ENCODE results near the gene UGT1A10.
A peak's percentile ranks its signal among the peaks of the same experiment; 100 is the strongest.

Gene UGT1A10

DNA sequence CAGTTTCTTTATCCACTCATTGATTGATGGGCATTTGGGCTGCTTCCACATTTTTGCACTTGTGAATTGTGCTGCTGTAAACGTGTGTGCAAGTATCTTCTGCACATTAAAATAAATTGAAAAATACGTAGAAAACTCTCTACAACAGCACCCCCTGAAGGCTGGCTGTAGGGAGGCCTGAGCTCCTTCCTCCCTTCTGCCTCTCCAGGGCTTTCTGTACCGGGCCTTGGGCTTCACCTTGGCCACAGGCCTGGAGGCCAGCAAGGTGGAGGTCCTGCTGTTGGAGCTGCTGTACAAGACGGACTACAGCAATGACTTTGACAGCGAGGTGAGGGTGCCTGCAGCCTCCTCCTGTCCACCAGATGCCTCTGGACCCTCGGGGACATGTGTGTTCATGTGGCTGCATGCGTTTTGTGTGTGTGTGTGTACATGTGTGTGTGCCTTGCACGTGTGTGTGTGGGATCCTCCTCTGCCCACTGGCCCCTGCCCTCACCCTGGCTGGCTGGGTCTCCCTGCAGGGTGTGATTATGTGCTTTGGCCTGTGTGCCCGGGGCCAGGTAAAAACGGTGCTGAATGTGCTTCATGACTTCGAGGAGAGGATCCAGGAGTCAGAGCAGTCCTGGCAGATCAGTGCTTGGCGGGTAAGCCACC is 171.1 kb downstream of the UGT1A10 start:
- TF ChIP-seq, protein P1, sequence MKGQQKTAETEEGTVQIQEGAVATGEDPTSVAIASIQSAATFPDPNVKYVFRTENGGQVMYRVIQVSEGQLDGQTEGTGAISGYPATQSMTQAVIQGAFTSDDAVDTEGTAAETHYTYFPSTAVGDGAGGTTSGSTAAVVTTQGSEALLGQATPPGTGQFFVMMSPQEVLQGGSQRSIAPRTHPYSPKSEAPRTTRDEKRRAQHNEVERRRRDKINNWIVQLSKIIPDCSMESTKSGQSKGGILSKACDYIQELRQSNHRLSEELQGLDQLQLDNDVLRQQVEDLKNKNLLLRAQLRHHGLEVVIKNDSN (IDR thresholded peaks at IDR 0.05) = no peak
- no peak for TF ChIP-seq NFIC (IDR thresholded peaks at IDR 0.05)
- TF ChIP-seq TEAD4 (IDR thresholded peaks at IDR 0.05) = no peak
- no peak for TF ChIP-seq TAF1 (IDR thresholded peaks at IDR 0.05; ENCODE audit: low read depth)
- no peak for TF ChIP-seq EGR1 (IDR thresholded peaks at IDR 0.05)
- TF ChIP-seq CEBPB (IDR thresholded peaks at IDR 0.05) = no peak
- no peak for TF ChIP-seq ZBTB7A (IDR thresholded peaks at IDR 0.05; ENCODE audit: low read depth)
- TF ChIP-seq CREB1 (IDR thresholded peaks at IDR 0.05; ENCODE audit: low read depth) = no peak
- TF ChIP-seq, protein P2, sequence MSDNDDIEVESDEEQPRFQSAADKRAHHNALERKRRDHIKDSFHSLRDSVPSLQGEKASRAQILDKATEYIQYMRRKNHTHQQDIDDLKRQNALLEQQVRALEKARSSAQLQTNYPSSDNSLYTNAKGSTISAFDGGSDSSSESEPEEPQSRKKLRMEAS (IDR thresholded peaks at IDR 0.05) = no peak
- TF ChIP-seq, protein P3, sequence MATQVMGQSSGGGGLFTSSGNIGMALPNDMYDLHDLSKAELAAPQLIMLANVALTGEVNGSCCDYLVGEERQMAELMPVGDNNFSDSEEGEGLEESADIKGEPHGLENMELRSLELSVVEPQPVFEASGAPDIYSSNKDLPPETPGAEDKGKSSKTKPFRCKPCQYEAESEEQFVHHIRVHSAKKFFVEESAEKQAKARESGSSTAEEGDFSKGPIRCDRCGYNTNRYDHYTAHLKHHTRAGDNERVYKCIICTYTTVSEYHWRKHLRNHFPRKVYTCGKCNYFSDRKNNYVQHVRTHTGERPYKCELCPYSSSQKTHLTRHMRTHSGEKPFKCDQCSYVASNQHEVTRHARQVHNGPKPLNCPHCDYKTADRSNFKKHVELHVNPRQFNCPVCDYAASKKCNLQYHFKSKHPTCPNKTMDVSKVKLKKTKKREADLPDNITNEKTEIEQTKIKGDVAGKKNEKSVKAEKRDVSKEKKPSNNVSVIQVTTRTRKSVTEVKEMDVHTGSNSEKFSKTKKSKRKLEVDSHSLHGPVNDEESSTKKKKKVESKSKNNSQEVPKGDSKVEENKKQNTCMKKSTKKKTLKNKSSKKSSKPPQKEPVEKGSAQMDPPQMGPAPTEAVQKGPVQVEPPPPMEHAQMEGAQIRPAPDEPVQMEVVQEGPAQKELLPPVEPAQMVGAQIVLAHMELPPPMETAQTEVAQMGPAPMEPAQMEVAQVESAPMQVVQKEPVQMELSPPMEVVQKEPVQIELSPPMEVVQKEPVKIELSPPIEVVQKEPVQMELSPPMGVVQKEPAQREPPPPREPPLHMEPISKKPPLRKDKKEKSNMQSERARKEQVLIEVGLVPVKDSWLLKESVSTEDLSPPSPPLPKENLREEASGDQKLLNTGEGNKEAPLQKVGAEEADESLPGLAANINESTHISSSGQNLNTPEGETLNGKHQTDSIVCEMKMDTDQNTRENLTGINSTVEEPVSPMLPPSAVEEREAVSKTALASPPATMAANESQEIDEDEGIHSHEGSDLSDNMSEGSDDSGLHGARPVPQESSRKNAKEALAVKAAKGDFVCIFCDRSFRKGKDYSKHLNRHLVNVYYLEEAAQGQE (IDR thresholded peaks at IDR 0.05; ENCODE audit: low read depth) = no peak
- TF ChIP-seq FOXM1 (IDR thresholded peaks at IDR 0.05; ENCODE audit: borderline replicate concordance, low read depth) = no peak
- no peak for TF ChIP-seq RAD21 (IDR thresholded peaks at IDR 0.05; ENCODE audit: low read depth)
- TF ChIP-seq EP300 (IDR thresholded peaks at IDR 0.05; ENCODE audit: borderline replicate concordance) = no peak
- TF ChIP-seq TCF12 (IDR thresholded peaks at IDR 0.05; ENCODE audit: low read depth) = no peak

DNA sequence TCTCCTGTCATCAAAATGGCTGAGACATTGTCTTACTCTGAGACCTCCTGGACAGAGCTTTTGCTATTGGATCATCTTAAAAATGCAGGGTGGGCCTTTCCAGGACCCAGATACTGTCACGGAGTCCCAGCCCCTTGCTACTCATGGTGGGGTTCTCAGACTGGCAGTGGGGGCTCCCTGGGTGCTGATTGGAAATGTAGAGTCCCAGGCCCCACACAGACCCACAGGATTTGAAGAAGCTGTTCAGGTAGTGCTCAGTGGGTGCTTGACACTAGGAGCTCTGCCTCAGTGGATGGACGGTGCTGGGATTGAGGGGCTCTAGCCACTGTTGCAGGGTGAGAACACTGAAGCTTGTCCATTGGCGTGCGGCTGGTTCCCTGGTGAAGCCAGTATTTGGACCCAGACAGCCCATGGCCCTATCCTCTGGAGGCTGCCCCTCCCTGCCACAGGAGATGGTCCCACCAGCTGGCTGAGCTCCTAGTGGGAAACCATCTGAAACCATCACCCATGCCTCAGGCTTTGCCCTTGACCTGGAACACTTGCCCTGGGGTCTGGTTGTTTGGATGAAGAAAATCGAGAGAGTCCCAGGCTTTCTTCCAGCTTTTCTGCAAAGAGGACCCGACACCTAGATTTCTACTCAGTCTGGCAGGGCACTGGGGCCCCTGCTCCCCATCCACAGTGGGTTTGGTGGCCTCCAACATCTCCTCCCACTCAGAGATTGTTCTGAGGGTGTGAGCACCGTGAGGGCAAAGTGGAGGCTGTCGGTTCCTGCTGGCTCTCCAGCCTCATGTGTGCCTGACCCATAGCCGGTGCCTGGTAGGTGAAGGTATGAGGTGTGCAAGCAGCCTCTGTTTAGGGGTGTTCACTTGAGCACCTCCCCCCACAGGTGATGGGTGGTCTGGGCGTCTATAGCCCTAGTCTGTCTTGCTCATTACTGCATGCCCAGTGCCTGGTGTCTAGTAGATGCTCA is 172.0 kb downstream of the UGT1A10 start:
- TF ChIP-seq TAF1 (IDR thresholded peaks at IDR 0.05; ENCODE audit: low read depth) (no peak), EP300 (IDR thresholded peaks at IDR 0.05; ENCODE audit: borderline replicate concordance) (no peak), ZBTB7A (IDR thresholded peaks at IDR 0.05; ENCODE audit: low read depth) (no peak), EGR1 (IDR thresholded peaks at IDR 0.05) (no peak), CREB1 (IDR thresholded peaks at IDR 0.05; ENCODE audit: low read depth) (no peak), TCF12 (IDR thresholded peaks at IDR 0.05; ENCODE audit: low read depth) (no peak), YY1 (IDR thresholded peaks at IDR 0.05; ENCODE audit: low read depth) (no peak), RAD21 (IDR thresholded peaks at IDR 0.05; ENCODE audit: low read depth) (no peak), TEAD4 (IDR thresholded peaks at IDR 0.05) (no peak), CEBPB (IDR thresholded peaks at IDR 0.05) (no peak), FOXM1 (IDR thresholded peaks at IDR 0.05; ENCODE audit: borderline replicate concordance, low read depth) (no peak), NFIC (IDR thresholded peaks at IDR 0.05) (no peak)
- TF ChIP-seq, protein P1 (IDR thresholded peaks at IDR 0.05) = no peak
- TF ChIP-seq, protein P3 (IDR thresholded peaks at IDR 0.05; ENCODE audit: low read depth) = no peak
- TF ChIP-seq, protein P2 (IDR thresholded peaks at IDR 0.05) = no peak

DNA sequence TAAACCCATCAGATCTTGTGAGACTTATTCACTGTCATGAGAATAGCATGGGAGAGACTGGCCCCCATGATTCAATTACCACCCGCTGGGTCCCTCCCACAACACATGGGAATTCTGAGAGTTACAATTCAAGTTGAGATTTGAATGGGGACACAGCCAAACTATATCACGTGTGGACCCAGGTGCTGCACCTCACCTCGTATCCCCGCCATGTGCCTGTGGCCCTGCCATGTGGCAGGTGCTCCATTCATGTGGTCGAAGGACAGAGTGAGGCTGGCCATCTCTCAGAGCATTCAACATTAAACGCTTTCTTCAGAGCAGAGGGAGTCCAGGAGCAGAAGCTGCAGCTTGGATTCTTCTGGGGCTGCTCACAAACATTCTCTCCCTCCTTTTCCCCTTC is 174.1 kb downstream of the UGT1A10 start:
- TF ChIP-seq NFIC (IDR thresholded peaks at IDR 0.05) (no peak), CEBPB (IDR thresholded peaks at IDR 0.05) (no peak), EP300 (IDR thresholded peaks at IDR 0.05; ENCODE audit: borderline replicate concordance) (no peak), CREB1 (IDR thresholded peaks at IDR 0.05; ENCODE audit: low read depth) (no peak), EGR1 (IDR thresholded peaks at IDR 0.05) (no peak), TEAD4 (IDR thresholded peaks at IDR 0.05) (no peak)
- TF ChIP-seq, protein P2 (IDR thresholded peaks at IDR 0.05) = peak; percentile 37; the same call in 1 of the 2 replicates
- TF ChIP-seq, protein P1 (IDR thresholded peaks at IDR 0.05) = no peak

DNA sequence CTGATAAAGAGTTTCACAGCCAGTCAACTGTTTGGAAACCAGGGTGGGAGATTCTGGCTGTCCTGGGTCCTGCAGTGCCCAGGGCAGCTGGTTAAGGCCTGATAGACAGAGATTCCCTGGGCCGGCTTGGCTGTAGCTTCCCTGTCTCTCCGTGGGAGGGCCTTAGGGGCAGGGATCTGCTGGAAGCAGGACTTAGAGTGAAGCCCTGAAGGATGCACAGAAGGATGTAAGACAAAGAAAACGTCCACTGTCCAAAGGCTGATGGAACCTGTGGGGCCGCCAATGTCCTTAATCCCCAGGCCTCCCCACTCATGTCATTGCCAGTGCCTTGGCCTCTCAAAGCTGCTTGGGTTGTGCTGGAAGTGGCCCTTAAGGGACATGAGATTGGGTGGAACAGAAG is 174.8 kb downstream of the UGT1A10 start:
- TF ChIP-seq ZBTB7A (IDR thresholded peaks at IDR 0.05; ENCODE audit: low read depth) (no peak), YY1 (IDR thresholded peaks at IDR 0.05; ENCODE audit: low read depth) (no peak), TEAD4 (IDR thresholded peaks at IDR 0.05) (no peak), TAF1 (IDR thresholded peaks at IDR 0.05; ENCODE audit: low read depth) (no peak), CEBPB (IDR thresholded peaks at IDR 0.05) (no peak), CREB1 (IDR thresholded peaks at IDR 0.05; ENCODE audit: low read depth) (no peak), NFIC (IDR thresholded peaks at IDR 0.05) (no peak), FOXM1 (IDR thresholded peaks at IDR 0.05; ENCODE audit: borderline replicate concordance, low read depth) (no peak), RAD21 (IDR thresholded peaks at IDR 0.05; ENCODE audit: low read depth) (no peak), EP300 (IDR thresholded peaks at IDR 0.05; ENCODE audit: borderline replicate concordance) (no peak), EGR1 (IDR thresholded peaks at IDR 0.05) (no peak), TCF12 (IDR thresholded peaks at IDR 0.05; ENCODE audit: low read depth) (no peak)
- TF ChIP-seq, protein P1 (IDR thresholded peaks at IDR 0.05) = no peak
- TF ChIP-seq, protein P2 (IDR thresholded peaks at IDR 0.05) = no peak
- TF ChIP-seq, protein P3 (IDR thresholded peaks at IDR 0.05; ENCODE audit: low read depth) = no peak

Data from Ishikawa (cell line).